ENCODE results near the gene MED20. TPM values are rescaled to one million over a fixed set of nuclear protein-coding genes. Genes with fewer than 3 reads are reported as not detected.

The MED20 gene
- total RNA-seq, 1 experiment from 2014 or later: 42.4 TPM

DNA sequence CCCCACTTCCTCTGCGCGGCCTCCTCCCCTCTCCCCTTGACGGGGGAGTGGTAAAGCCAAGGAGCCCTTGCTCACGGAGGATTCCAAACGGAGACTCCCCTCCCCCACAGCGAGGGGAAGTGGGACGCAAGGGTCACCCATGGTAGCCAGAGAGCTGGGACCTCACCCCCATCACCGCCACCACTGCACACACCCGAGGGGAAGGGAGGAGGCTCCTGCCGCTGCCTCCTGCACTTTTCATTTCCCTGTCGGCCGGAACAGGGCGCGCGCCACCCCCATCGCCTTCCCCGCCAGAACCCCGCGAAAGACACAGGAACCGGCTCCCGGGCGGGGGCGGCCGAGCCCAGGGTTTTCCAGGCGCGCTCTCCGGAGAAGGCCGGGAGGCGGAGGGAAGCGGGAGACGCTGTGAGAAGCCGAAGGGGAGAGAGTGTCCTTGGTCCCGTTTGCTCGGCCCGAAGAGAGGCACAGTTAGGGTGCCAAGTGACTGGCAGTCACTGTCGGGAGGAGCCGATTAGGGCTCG lies 19.9 kb upstream of the MED20 start (continued):
- TF ChIP-seq, protein P1, sequence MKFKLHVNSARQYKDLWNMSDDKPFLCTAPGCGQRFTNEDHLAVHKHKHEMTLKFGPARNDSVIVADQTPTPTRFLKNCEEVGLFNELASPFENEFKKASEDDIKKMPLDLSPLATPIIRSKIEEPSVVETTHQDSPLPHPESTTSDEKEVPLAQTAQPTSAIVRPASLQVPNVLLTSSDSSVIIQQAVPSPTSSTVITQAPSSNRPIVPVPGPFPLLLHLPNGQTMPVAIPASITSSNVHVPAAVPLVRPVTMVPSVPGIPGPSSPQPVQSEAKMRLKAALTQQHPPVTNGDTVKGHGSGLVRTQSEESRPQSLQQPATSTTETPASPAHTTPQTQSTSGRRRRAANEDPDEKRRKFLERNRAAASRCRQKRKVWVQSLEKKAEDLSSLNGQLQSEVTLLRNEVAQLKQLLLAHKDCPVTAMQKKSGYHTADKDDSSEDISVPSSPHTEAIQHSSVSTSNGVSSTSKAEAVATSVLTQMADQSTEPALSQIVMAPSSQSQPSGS (CRISPR knock-in tag; IDR thresholded peaks at IDR 0.05; ENCODE audit: borderline replicate concordance, low read depth): no peak
- TF ChIP-seq NFYB (CRISPR knock-in tag; conservative IDR thresholded peaks at IDR 0.05; ENCODE audit: low read depth): no peak
- TF ChIP-seq, protein P2, sequence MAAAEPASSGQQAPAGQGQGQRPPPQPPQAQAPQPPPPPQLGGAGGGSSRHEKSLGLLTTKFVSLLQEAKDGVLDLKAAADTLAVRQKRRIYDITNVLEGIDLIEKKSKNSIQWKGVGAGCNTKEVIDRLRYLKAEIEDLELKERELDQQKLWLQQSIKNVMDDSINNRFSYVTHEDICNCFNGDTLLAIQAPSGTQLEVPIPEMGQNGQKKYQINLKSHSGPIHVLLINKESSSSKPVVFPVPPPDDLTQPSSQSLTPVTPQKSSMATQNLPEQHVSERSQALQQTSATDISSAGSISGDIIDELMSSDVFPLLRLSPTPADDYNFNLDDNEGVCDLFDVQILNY (CRISPR knock-in tag; IDR thresholded peaks at IDR 0.05): 0 out of 2 replicates have a peak, but pooled peaks have one; percentile 5
- no peak for TF ChIP-seq ZBTB21 (CRISPR knock-in tag; IDR thresholded peaks at IDR 0.05; ENCODE audit: borderline replicate concordance)
- no peak for TF ChIP-seq GRHL2 (CRISPR knock-in tag; IDR thresholded peaks at IDR 0.05; ENCODE audit: insufficient replicate concordance, severe bottlenecking)
- TF ChIP-seq, protein P3, sequence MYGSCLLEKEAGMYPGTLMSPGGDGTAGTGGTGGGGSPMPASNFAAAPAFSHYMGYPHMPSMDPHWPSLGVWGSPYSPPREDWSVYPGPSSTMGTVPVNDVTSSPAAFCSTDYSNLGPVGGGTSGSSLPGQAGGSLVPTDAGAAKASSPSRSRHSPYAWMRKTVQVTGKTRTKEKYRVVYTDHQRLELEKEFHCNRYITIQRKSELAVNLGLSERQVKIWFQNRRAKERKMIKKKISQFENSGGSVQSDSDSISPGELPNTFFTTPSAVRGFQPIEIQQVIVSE (CRISPR knock-in tag; IDR thresholded peaks at IDR 0.05; ENCODE audit: borderline replicate concordance): no peak
- no peak for TF ChIP-seq EMX1 (CRISPR knock-in tag; IDR thresholded peaks at IDR 0.05)
- TF ChIP-seq, protein P4, sequence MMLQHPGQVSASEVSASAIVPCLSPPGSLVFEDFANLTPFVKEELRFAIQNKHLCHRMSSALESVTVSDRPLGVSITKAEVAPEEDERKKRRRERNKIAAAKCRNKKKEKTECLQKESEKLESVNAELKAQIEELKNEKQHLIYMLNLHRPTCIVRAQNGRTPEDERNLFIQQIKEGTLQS (CRISPR knock-in tag; conservative IDR thresholded peaks at IDR 0.05): no peak
- TF ChIP-seq, protein P5, sequence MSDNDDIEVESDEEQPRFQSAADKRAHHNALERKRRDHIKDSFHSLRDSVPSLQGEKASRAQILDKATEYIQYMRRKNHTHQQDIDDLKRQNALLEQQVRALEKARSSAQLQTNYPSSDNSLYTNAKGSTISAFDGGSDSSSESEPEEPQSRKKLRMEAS (CRISPR knock-in tag; IDR thresholded peaks at IDR 0.05): no peak; the same call in 1 of the 2 replicates
- TF ChIP-seq GABPB1 (CRISPR knock-in tag; IDR thresholded peaks at IDR 0.05): no peak
- no peak for TF ChIP-seq ZNF219 (CRISPR knock-in tag; IDR thresholded peaks at IDR 0.05; ENCODE audit: borderline replicate concordance)
- no peak for TF ChIP-seq TEAD1 (CRISPR knock-in tag; IDR thresholded peaks at IDR 0.05)
- TF ChIP-seq, protein P6, sequence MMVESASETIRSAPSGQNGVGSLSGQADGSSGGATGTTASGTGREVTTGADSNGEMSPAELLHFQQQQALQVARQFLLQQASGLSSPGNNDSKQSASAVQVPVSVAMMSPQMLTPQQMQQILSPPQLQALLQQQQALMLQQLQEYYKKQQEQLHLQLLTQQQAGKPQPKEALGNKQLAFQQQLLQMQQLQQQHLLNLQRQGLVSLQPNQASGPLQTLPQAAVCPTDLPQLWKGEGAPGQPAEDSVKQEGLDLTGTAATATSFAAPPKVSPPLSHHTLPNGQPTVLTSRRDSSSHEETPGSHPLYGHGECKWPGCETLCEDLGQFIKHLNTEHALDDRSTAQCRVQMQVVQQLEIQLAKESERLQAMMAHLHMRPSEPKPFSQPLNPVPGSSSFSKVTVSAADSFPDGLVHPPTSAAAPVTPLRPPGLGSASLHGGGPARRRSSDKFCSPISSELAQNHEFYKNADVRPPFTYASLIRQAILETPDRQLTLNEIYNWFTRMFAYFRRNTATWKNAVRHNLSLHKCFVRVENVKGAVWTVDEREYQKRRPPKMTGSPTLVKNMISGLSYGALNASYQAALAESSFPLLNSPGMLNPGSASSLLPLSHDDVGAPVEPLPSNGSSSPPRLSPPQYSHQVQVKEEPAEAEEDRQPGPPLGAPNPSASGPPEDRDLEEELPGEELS (CRISPR knock-in tag; IDR thresholded peaks at IDR 0.05): peak; percentile 31; the same call in 1 of the 2 replicates
- TF ChIP-seq, protein P7, sequence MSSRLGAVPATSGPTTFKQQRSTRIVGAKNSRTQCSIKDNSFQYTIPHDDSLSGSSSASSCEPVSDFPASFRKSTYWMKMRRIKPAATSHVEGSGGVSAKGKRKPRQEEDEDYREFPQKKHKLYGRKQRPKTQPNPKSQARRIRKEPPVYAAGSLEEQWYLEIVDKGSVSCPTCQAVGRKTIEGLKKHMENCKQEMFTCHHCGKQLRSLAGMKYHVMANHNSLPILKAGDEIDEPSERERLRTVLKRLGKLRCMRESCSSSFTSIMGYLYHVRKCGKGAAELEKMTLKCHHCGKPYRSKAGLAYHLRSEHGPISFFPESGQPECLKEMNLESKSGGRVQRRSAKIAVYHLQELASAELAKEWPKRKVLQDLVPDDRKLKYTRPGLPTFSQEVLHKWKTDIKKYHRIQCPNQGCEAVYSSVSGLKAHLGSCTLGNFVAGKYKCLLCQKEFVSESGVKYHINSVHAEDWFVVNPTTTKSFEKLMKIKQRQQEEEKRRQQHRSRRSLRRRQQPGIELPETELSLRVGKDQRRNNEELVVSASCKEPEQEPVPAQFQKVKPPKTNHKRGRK (CRISPR knock-in tag; IDR thresholded peaks at IDR 0.05; ENCODE audit: borderline replicate concordance): no peak
- TF ChIP-seq, protein P8, sequence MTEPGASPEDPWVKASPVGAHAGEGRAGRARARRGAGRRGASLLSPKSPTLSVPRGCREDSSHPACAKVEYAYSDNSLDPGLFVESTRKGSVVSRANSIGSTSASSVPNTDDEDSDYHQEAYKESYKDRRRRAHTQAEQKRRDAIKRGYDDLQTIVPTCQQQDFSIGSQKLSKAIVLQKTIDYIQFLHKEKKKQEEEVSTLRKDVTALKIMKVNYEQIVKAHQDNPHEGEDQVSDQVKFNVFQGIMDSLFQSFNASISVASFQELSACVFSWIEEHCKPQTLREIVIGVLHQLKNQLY (CRISPR knock-in tag; IDR thresholded peaks at IDR 0.05): 0 out of 2 replicates have a peak, but pooled peaks have one; percentile 7
- TF ChIP-seq ATF1 (CRISPR knock-in tag; IDR thresholded peaks at IDR 0.05): no peak
- TF ChIP-seq, protein P9, sequence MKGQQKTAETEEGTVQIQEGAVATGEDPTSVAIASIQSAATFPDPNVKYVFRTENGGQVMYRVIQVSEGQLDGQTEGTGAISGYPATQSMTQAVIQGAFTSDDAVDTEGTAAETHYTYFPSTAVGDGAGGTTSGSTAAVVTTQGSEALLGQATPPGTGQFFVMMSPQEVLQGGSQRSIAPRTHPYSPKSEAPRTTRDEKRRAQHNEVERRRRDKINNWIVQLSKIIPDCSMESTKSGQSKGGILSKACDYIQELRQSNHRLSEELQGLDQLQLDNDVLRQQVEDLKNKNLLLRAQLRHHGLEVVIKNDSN (CRISPR knock-in tag; IDR thresholded peaks at IDR 0.05): no peak
- no peak for TF ChIP-seq JAZF1 (CRISPR knock-in tag; IDR thresholded peaks at IDR 0.05)
- no peak for TF ChIP-seq JUN (CRISPR knock-in tag; IDR thresholded peaks at IDR 0.05)
- TF ChIP-seq, protein P10, sequence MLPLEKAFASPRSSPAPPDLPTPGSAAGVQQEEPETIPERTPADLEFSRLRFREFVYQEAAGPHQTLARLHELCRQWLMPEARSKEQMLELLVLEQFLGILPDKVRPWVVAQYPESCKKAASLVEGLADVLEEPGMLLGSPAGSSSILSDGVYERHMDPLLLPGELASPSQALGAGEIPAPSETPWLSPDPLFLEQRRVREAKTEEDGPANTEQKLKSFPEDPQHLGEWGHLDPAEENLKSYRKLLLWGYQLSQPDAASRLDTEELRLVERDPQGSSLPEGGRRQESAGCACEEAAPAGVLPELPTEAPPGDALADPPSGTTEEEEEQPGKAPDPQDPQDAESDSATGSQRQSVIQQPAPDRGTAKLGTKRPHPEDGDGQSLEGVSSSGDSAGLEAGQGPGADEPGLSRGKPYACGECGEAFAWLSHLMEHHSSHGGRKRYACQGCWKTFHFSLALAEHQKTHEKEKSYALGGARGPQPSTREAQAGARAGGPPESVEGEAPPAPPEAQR (CRISPR knock-in tag; IDR thresholded peaks at IDR 0.05): no peak
- no peak for TF ChIP-seq NFE2L1 (CRISPR knock-in tag; IDR thresholded peaks at IDR 0.05)
- TF ChIP-seq MYBL2 (CRISPR knock-in tag; IDR thresholded peaks at IDR 0.05): no peak
